ENCODE data around the gene TARS3.

GRCh38 chr15:101646672-101647071 is 77.6 kb downstream of the TARS3 start:
- TF ChIP-seq CTCF (conservative IDR thresholded peaks at IDR 0.05; ENCODE audit: low read length) (no peak), EZH2phosphoT487 (IDR thresholded peaks at IDR 0.05; ENCODE audit: borderline replicate concordance) (no peak)
